Activated CD4-positive, alpha-beta T cell treated with anti-CD3 and anti-CD28 coated beads, Interleukin-10, Interleukin-2, amounts not matched to agents 100 ng/mL and 50 ng/mL, durations not matched to agents 16 hours and 8 hours (primary cell): ENCODE data around the gene PRKCE.

Experiments
- DNase-seq: peaks from one replicate; pipeline ENCODE4 v3.0.0-alpha.2; 2020

The PRKCE gene

GRCh38 chr2:45816272-45816671 lies 164.8 kb downstream of the PRKCE start:
- DNase-seq: no peak

- no peak for DNase-seq
Observed at GRCh38 chr2:45818591-45818990, 167.1 kb downstream of the PRKCE start.

- no peak for DNase-seq
Observed at GRCh38 chr2:45820048-45820447, 168.6 kb downstream of the PRKCE start.

- DNase-seq: no peak
Observed at GRCh38 chr2:45821558-45822271, 170.2 kb downstream of the PRKCE start.

GRCh38 chr2:45822272-45822630 lies 170.8 kb downstream of the PRKCE start:
- no peak for DNase-seq

- DNase-seq: no peak
Observed at GRCh38 chr2:45823723-45824206, 172.3 kb downstream of the PRKCE start.

GRCh38 chr2:45825001-45825651 lies 173.7 kb downstream of the PRKCE start:
- no peak for DNase-seq

- no peak for DNase-seq
Observed at GRCh38 chr2:45826460-45826859, 175.0 kb downstream of the PRKCE start.

GRCh38 chr2:45826884-45827635 lies 175.6 kb downstream of the PRKCE start:
- DNase-seq: no peak

GRCh38 chr2:45830322-45830721 lies 178.8 kb downstream of the PRKCE start:
- DNase-seq: no peak

GRCh38 chr2:45833301-45833967 lies 182.0 kb downstream of the PRKCE start:
- no peak for DNase-seq

GRCh38 chr2:45833968-45834344 lies 182.5 kb downstream of the PRKCE start:
- DNase-seq: no peak

- DNase-seq: no peak
Observed at GRCh38 chr2:45834372-45834771, 182.9 kb downstream of the PRKCE start.

GRCh38 chr2:45834858-45835257 lies 183.4 kb downstream of the PRKCE start:
- DNase-seq: no peak

- DNase-seq: no peak
Observed at GRCh38 chr2:45836316-45836715, 184.8 kb downstream of the PRKCE start.

- no peak for DNase-seq
Observed at GRCh38 chr2:45836740-45837139, 185.3 kb downstream of the PRKCE start.

- DNase-seq: no peak
Observed at GRCh38 chr2:45837812-45838341, 186.4 kb downstream of the PRKCE start.

GRCh38 chr2:45839508-45840251 lies 188.2 kb downstream of the PRKCE start:
- no peak for DNase-seq

- no peak for DNase-seq
Observed at GRCh38 chr2:45840481-45840880, 189.0 kb downstream of the PRKCE start.

- no peak for DNase-seq
Observed at GRCh38 chr2:45841752-45842407, 190.4 kb downstream of the PRKCE start.

- peak; percentile 19 for DNase-seq
Observed at GRCh38 chr2:45843136-45843535, 191.7 kb downstream of the PRKCE start.
